Activated naive CD8-positive, alpha-beta T cell treated with anti-CD3 and anti-CD28 coated beads, Interleukin-2, amount 50 U/mL, for 24 hours (primary cell): ENCODE results near the gene GRID1.

Source experiments
- ATAC-seq: fragments of 150-1000 bp; cut with Tn5 transposase; one replicate; pipeline ENCODE4 v1.10.0; 2021
- DNase-seq: peaks from one replicate; pipeline ENCODE4 v3.0.0; 2021
- H3K27ac Mint-ChIP-seq: one replicate; pipeline ENCODE4 v1.8.0; 2021; ENCODE audit warnings: mild to moderate bottlenecking, mixed read lengths
- H3K27me3 Mint-ChIP-seq: one replicate; pipeline ENCODE4 v1.8.0; 2021; ENCODE audit warnings: mixed read lengths
- H3K36me3 Mint-ChIP-seq: one replicate; pipeline ENCODE4 v1.8.0; 2021; ENCODE audit warnings: low read depth, mixed read lengths
- H3K4me1 Mint-ChIP-seq: one replicate; pipeline ENCODE4 v1.8.0; 2021; ENCODE audit warnings: mixed read lengths
- H3K4me3 Mint-ChIP-seq: one replicate; pipeline ENCODE4 v1.8.0; 2021; ENCODE audit warnings: mild to moderate bottlenecking, moderate library complexity, mixed read lengths
- H3K9me3 Mint-ChIP-seq: one replicate; pipeline ENCODE4 v1.8.0; 2021; ENCODE audit warnings: mixed read lengths

The GRID1 gene

GRCh38 chr10:85604884-85605283 is 761.7 kb downstream of the GRID1 start:
- Mint-ChIP-seq H3K4me1 (peaks cover 2% of the 10 kb centered on the region), H3K36me3 (no peaks in the 10 kb centered on the region), H3K27ac (no peak overlapping the region), H3K9me3 (no peaks in the 10 kb centered on the region), H3K4me3 (no peak overlapping the region), H3K27me3 (no peaks in the 10 kb centered on the region)
- DNase-seq (no peak), ATAC-seq (no peak)

- H3K36me3 Mint-ChIP-seq = no peaks in the 10 kb centered on the region
- H3K9me3 Mint-ChIP-seq = no peaks in the 10 kb centered on the region
- H3K4me1 Mint-ChIP-seq = peaks cover 2% of the 10 kb centered on the region
- no peaks in the 10 kb centered on the region for H3K27me3 Mint-ChIP-seq
- H3K4me3 Mint-ChIP-seq = no peak overlapping the region
- ATAC-seq (no peak), DNase-seq (no peak)
- no peak overlapping the region for H3K27ac Mint-ChIP-seq
Measured at GRCh38 chr10:85604136-85604725, 762.4 kb downstream of the GRID1 start.

- Mint-ChIP-seq H3K4me3 (no peak overlapping the region), H3K4me1 (peaks cover 2% of the 10 kb centered on the region), H3K36me3 (no peaks in the 10 kb centered on the region), H3K27ac (no peak overlapping the region), H3K9me3 (no peaks in the 10 kb centered on the region), H3K27me3 (no peaks in the 10 kb centered on the region)
- no peak for DNase-seq
- ATAC-seq = no peak
Measured at GRCh38 chr10:85603151-85603940, 763.2 kb downstream of the GRID1 start.

GRCh38 chr10:85602713-85603112 is 763.9 kb downstream of the GRID1 start:
- ATAC-seq (no peak), DNase-seq (no peak)
- Mint-ChIP-seq H3K27ac (no peak overlapping the region), H3K27me3 (no peaks in the 10 kb centered on the region), H3K36me3 (no peaks in the 10 kb centered on the region), H3K4me1 (peaks cover 2% of the 10 kb centered on the region), H3K9me3 (no peaks in the 10 kb centered on the region), H3K4me3 (no peak overlapping the region)

GRCh38 chr10:85602306-85602705 is 764.3 kb downstream of the GRID1 start:
- no peaks in the 10 kb centered on the region for H3K9me3 Mint-ChIP-seq
- H3K36me3 Mint-ChIP-seq = no peaks in the 10 kb centered on the region
- ATAC-seq (no peak), DNase-seq (no peak)
- H3K27ac Mint-ChIP-seq = no peak overlapping the region
- H3K4me1 Mint-ChIP-seq = peaks cover 2% of the 10 kb centered on the region
- H3K4me3 Mint-ChIP-seq = no peak overlapping the region
- no peaks in the 10 kb centered on the region for H3K27me3 Mint-ChIP-seq

GRCh38 chr10:85601526-85601925 is 765.1 kb downstream of the GRID1 start:
- H3K4me3 Mint-ChIP-seq = no peak overlapping the region
- H3K9me3 Mint-ChIP-seq = no peaks in the 10 kb centered on the region
- H3K36me3 Mint-ChIP-seq = no peaks in the 10 kb centered on the region
- ATAC-seq = no peak
- H3K27me3 Mint-ChIP-seq = no peaks in the 10 kb centered on the region
- H3K4me1 Mint-ChIP-seq = peaks cover 2% of the 10 kb centered on the region
- H3K27ac Mint-ChIP-seq = no peak overlapping the region
- DNase-seq = no peak

- peaks cover 2% of the 10 kb centered on the region for H3K4me1 Mint-ChIP-seq
- DNase-seq (no peak), ATAC-seq (no peak)
- H3K27ac Mint-ChIP-seq = no peak overlapping the region
- H3K36me3 Mint-ChIP-seq = no peaks in the 10 kb centered on the region
- H3K9me3 Mint-ChIP-seq = no peaks in the 10 kb centered on the region
- no peak overlapping the region for H3K4me3 Mint-ChIP-seq
- no peaks in the 10 kb centered on the region for H3K27me3 Mint-ChIP-seq
Measured at GRCh38 chr10:85600744-85601081, 765.9 kb downstream of the GRID1 start.

- Mint-ChIP-seq H3K4me3 (no peak overlapping the region), H3K4me1 (peaks cover 2% of the 10 kb centered on the region), H3K9me3 (no peaks in the 10 kb centered on the region), H3K36me3 (no peaks in the 10 kb centered on the region), H3K27me3 (no peaks in the 10 kb centered on the region), H3K27ac (no peak overlapping the region)
- DNase-seq = no peak
- ATAC-seq = no peak
Measured at GRCh38 chr10:85600026-85600743, 766.4 kb downstream of the GRID1 start.

- Mint-ChIP-seq H3K36me3 (no peaks in the 10 kb centered on the region), H3K4me3 (no peak overlapping the region), H3K27me3 (no peaks in the 10 kb centered on the region), H3K9me3 (no peaks in the 10 kb centered on the region), H3K27ac (no peak overlapping the region), H3K4me1 (peaks cover 6% of the 10 kb centered on the region)
- DNase-seq = no peak
- no peak for ATAC-seq
Measured at GRCh38 chr10:85599081-85599480, 767.5 kb downstream of the GRID1 start.

- no peaks in the 10 kb centered on the region for H3K27me3 Mint-ChIP-seq
- H3K27ac Mint-ChIP-seq = no peak overlapping the region
- ATAC-seq = no peak
Measured at GRCh38 chr10:85598646-85599045, 767.9 kb downstream of the GRID1 start.

GRCh38 chr10:85597006-85597405 is 769.6 kb downstream of the GRID1 start:
- Mint-ChIP-seq H3K9me3 (no peaks in the 10 kb centered on the region), H3K4me3 (no peak overlapping the region), H3K27ac (no peak overlapping the region), H3K27me3 (no peaks in the 10 kb centered on the region), H3K36me3 (no peaks in the 10 kb centered on the region), H3K4me1 (peaks cover 5% of the 10 kb centered on the region)
- ATAC-seq (no peak), DNase-seq (no peak)

More at GRCh38 chr10:85598646-85599045, 767.9 kb downstream of the GRID1 start:
- Mint-ChIP-seq H3K9me3 (no peaks in the 10 kb centered on the region), H3K4me1 (peaks cover 7% of the 10 kb centered on the region), H3K36me3 (no peaks in the 10 kb centered on the region), H3K4me3 (no peak overlapping the region)
- no peak for DNase-seq

- no peak overlapping the region for H3K27ac Mint-ChIP-seq
- H3K9me3 Mint-ChIP-seq = no peaks in the 10 kb centered on the region
- no peak for DNase-seq
- no peaks in the 10 kb centered on the region for H3K36me3 Mint-ChIP-seq
- peaks cover 5% of the 10 kb centered on the region for H3K4me1 Mint-ChIP-seq
- ATAC-seq = no peak
- no peaks in the 10 kb centered on the region for H3K27me3 Mint-ChIP-seq
- H3K4me3 Mint-ChIP-seq = no peak overlapping the region
Measured at GRCh38 chr10:85596389-85596788, 770.2 kb downstream of the GRID1 start.

- Mint-ChIP-seq H3K9me3 (no peaks in the 10 kb centered on the region), H3K36me3 (no peaks in the 10 kb centered on the region), H3K27me3 (no peaks in the 10 kb centered on the region), H3K27ac (no peak overlapping the region), H3K4me3 (no peak overlapping the region), H3K4me1 (peaks cover 5% of the 10 kb centered on the region)
- ATAC-seq (no peak), DNase-seq (no peak)
Measured at GRCh38 chr10:85594239-85594638, 772.4 kb downstream of the GRID1 start.

GRCh38 chr10:85593226-85593772 is 773.3 kb downstream of the GRID1 start:
- H3K27ac Mint-ChIP-seq = no peak overlapping the region
- no peak overlapping the region for H3K4me3 Mint-ChIP-seq
- DNase-seq = no peak
- no peaks in the 10 kb centered on the region for H3K27me3 Mint-ChIP-seq
- H3K36me3 Mint-ChIP-seq = no peaks in the 10 kb centered on the region
- H3K4me1 Mint-ChIP-seq = peaks cover 5% of the 10 kb centered on the region
- H3K9me3 Mint-ChIP-seq = no peaks in the 10 kb centered on the region
- no peak for ATAC-seq

- H3K9me3 Mint-ChIP-seq = no peaks in the 10 kb centered on the region
- H3K36me3 Mint-ChIP-seq = no peaks in the 10 kb centered on the region
- DNase-seq (no peak), ATAC-seq (no peak)
- peaks cover 2% of the 10 kb centered on the region for H3K27me3 Mint-ChIP-seq
- no peaks in the 10 kb centered on the region for H3K4me1 Mint-ChIP-seq
- H3K27ac Mint-ChIP-seq = no peak overlapping the region
- H3K4me3 Mint-ChIP-seq = no peak overlapping the region
Measured at GRCh38 chr10:85581371-85581770, 785.2 kb downstream of the GRID1 start.
